Neuronal stem cell (in vitro differentiated cells): Measurements from ENCODE around the gene ASIP.

ENCODE experiments used
- DNase-seq: peaks from one replicate; pipeline ENCODE4 v3.0.0-alpha.2; 2013; ENCODE audit warnings: low spot score
- H2AFZ ChIP-seq: one replicate; pipeline ENCODE4 v1.6.1; 2013; ENCODE audit warnings: mild to moderate bottlenecking, low read length, inconsistent platforms
- H2AK5ac ChIP-seq: 2 replicates; pipeline ENCODE4 v1.6.1; 2013; ENCODE audit warnings: low read depth, mild to moderate bottlenecking, inconsistent platforms, low read length, moderate library complexity, mixed read lengths
- H2BK120ac ChIP-seq: 2 replicates; pipeline ENCODE4 v1.6.1; 2013; ENCODE audit warnings: low read depth, mild to moderate bottlenecking, inconsistent platforms, low read length, moderate library complexity, mixed read lengths
- H2BK12ac ChIP-seq: one replicate; pipeline ENCODE4 v1.6.1; 2013; ENCODE audit warnings: low read length, inconsistent platforms
- H2BK15ac ChIP-seq: 2 replicates; pipeline ENCODE4 v1.6.1; 2013; ENCODE audit warnings: mild to moderate bottlenecking, low read length, inconsistent platforms, mixed read lengths
- H2BK5ac ChIP-seq: one replicate; pipeline ENCODE4 v1.6.1; 2013; ENCODE audit warnings: inconsistent platforms, mild to moderate bottlenecking, low read length, moderate library complexity
- H3K14ac ChIP-seq: one replicate; pipeline ENCODE4 v1.6.1; 2013; ENCODE audit warnings: low read length, inconsistent platforms
- H3K18ac ChIP-seq: 2 replicates; pipeline ENCODE4 v1.6.1; 2013; ENCODE audit warnings: low read length, inconsistent platforms
- H3K23ac ChIP-seq: 2 replicates; pipeline ENCODE4 v1.6.1; 2013; ENCODE audit warnings: low read depth, mild to moderate bottlenecking, mixed read lengths, low read length, inconsistent platforms; ENCODE audit not compliant: poor library complexity
- H3K27ac ChIP-seq: replicated peaks from 3 replicates; pipeline ENCODE4 v1.5.1; 2013; ENCODE audit warnings: low read length, inconsistent platforms
- H3K27me3 ChIP-seq, 3 experiments: 2 replicates each; pipeline ENCODE4 v1.6.1; 2013; ENCODE audit warnings: low read length in 3 of 3, mild to moderate bottlenecking in 2 of 3, inconsistent platforms in 1 of 3, low read depth in 1 of 3, mixed read lengths in 1 of 3, moderate library complexity in 1 of 3; ENCODE audit not compliant: control insufficient read depth in 3 of 3, insufficient read depth in 3 of 3
- H3K36me3 ChIP-seq, 2 donors: replicated peaks in 1 of 2; 2 replicates each; pipeline ENCODE4 v1.6.1; 2013; ENCODE audit warnings: low read length in 2 of 2; ENCODE audit not compliant: control insufficient read depth in 2 of 2, insufficient read depth in 2 of 2
- H3K4ac ChIP-seq: 2 replicates; pipeline ENCODE4 v1.6.1; 2013; ENCODE audit warnings: inconsistent platforms, mild to moderate bottlenecking, low read length, moderate library complexity
- H3K4me1 ChIP-seq, 2 donors: 1 replicate in 1 of 2; 2 replicates in 1 of 2; pipeline ENCODE4 v1.6.1; 2013; ENCODE audit warnings: low read length in 2 of 2, low read depth in 1 of 2; ENCODE audit not compliant: control insufficient read depth in 2 of 2, insufficient read depth in 1 of 2
- H3K4me2 ChIP-seq: one replicate; pipeline ENCODE4 v1.6.1; 2013; ENCODE audit warnings: mild to moderate bottlenecking, low read length, inconsistent platforms; ENCODE audit not compliant: insufficient read depth, poor library complexity, severe bottlenecking
- H3K4me3 ChIP-seq, 2 donors: 2 replicates each; pipeline ENCODE4 v1.5.1; 2013; ENCODE audit warnings: low read length in 2 of 2, mild to moderate bottlenecking in 2 of 2, inconsistent platforms in 1 of 2, moderate library complexity in 1 of 2
- H3K79me1 ChIP-seq: one replicate; pipeline ENCODE4 v1.6.1; 2013; ENCODE audit warnings: low read depth, mild to moderate bottlenecking, inconsistent platforms, low read length, moderate library complexity
- H3K9ac ChIP-seq: one replicate; pipeline ENCODE4 v1.6.1; 2013; ENCODE audit warnings: mild to moderate bottlenecking, low read depth, low read length, inconsistent platforms; ENCODE audit not compliant: poor library complexity
- H3K9me3 ChIP-seq, 2 donors: replicated peaks in 1 of 2; 2 replicates each; pipeline versions ENCODE3 to v1.6.1; 2013; ENCODE audit warnings: low read length in 2 of 2, mild to moderate bottlenecking in 2 of 2, inconsistent platforms in 1 of 2, low read depth in 1 of 2, mixed read lengths in 1 of 2, moderate library complexity in 1 of 2; ENCODE audit not compliant: control insufficient read depth in 2 of 2, insufficient read depth in 1 of 2
- H4K8ac ChIP-seq: one replicate; pipeline ENCODE4 v1.6.1; 2013; ENCODE audit warnings: low read depth, mild to moderate bottlenecking, inconsistent platforms, low read length, moderate library complexity
- H4K91ac ChIP-seq: one replicate; pipeline ENCODE4 v1.6.1; 2013; ENCODE audit warnings: low read length, low read depth, mild to moderate bottlenecking, inconsistent platforms; ENCODE audit not compliant: poor library complexity
- WGBS, 2 donors: extraction: QIAGEN DNeasy Blood & Tissue Kit; methylation state at CpG; one replicate each; pipeline ENCODE4 v1.1.7; 2013; ENCODE audit warnings: missing lambda C conversion rate in 2 of 2, mixed read lengths in 1 of 2; ENCODE audit not compliant: insufficient read length in 2 of 2, insufficient replicate concordance in 1 of 2; ENCODE audit errors: extremely low coverage in 2 of 2; 5-methylcytosine and 5-hydroxymethylcytosine counted together

The ASIP gene

GRCh38 chr20:34232494-34233087, 8.6 kb upstream of the ASIP start:
- no peak overlapping the region for H3K9ac ChIP-seq
- no peaks in the 10 kb centered on the region for H3K36me3 ChIP-seq
- H3K18ac ChIP-seq, result no peak overlapping the region
- no peak overlapping the region for H2BK12ac ChIP-seq
- no peak overlapping the region for H3K4ac ChIP-seq
- H4K91ac ChIP-seq, result no peak overlapping the region
- no peak overlapping the region for H2BK120ac ChIP-seq
- no peak overlapping the region for H3K23ac ChIP-seq
- H3K14ac ChIP-seq, result no peak overlapping the region
- DNase-seq, result no peak
- no peak overlapping the region for H4K8ac ChIP-seq
- no peak overlapping the region for H2BK5ac ChIP-seq
- H3K27me3 ChIP-seq, result no peaks in the 10 kb centered on the region
- H3K27ac ChIP-seq, result no peak overlapping the region
- no peak overlapping the region for H2AFZ ChIP-seq
- no peaks in the 10 kb centered on the region for H3K4me1 ChIP-seq
- no peaks in the 10 kb centered on the region for H3K79me1 ChIP-seq
- H3K4me3 ChIP-seq, result no peak overlapping the region
- peaks cover 0 to 2% of the 10 kb centered on the region in 2 donors for H3K9me3 ChIP-seq
- H3K4me2 ChIP-seq, result no peak overlapping the region
- no peak overlapping the region for H2AK5ac ChIP-seq
- no peak overlapping the region for H2BK15ac ChIP-seq
- WGBS, 2 donors, result no CpG with 5 or more reads among the region's 3 CpGs

- no peak overlapping the region for H2BK120ac ChIP-seq
- no peaks in the 10 kb centered on the region for H3K36me3 ChIP-seq
Observed at GRCh38 chr20:34233687-34234086, 7.5 kb upstream of the ASIP start.

DNA sequence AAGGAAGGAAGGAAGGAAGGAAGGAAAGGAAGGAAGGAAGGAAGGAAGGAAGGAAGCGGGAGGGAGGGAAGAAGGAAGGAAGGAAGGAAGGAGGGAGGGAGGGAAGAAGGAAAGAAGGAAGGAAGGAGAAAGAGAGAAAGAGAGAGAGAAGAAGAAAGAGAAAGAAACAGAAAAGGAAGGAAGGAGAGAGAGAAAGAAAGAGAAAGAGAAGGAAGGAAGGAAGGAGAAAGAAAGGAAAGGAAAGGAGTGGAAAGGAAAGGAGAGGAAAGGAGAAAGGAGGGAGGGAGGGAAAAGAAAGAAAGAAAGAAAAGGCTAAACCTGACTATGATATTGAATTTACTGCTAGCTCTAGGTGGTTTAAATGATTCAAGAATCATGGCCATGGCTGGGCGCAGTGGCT, 5.3 kb upstream of the ASIP start:
- Histone ChIP-seq H3K4ac (no peak overlapping the region), H3K36me3 (no peaks in the 10 kb centered on the region)
- no CpG with 5 or more reads among the region's 2 CpGs for WGBS, 2 donors

More at GRCh38 chr20:34233687-34234086, 7.5 kb upstream of the ASIP start:
- Histone ChIP-seq H2BK15ac (no peak overlapping the region), H3K79me1 (no peaks in the 10 kb centered on the region), H3K23ac (no peak overlapping the region), H3K4me3 (no peak overlapping the region), H3K4ac (no peak overlapping the region), H4K91ac (no peak overlapping the region), H2AFZ (no peak overlapping the region), H4K8ac (no peak overlapping the region), H3K27me3 (no peaks in the 10 kb centered on the region), H2BK12ac (no peak overlapping the region), H3K4me1 (no peaks in the 10 kb centered on the region), H3K14ac (no peak overlapping the region), H3K9ac (no peak overlapping the region), H3K27ac (no peak overlapping the region), H2AK5ac (no peak overlapping the region), H3K4me2 (no peak overlapping the region), H3K9me3 (peaks cover 0 to 2% of the 10 kb centered on the region in 2 donors), H2BK5ac (no peak overlapping the region), H3K18ac (no peak overlapping the region)
- no peak for DNase-seq

DNA sequence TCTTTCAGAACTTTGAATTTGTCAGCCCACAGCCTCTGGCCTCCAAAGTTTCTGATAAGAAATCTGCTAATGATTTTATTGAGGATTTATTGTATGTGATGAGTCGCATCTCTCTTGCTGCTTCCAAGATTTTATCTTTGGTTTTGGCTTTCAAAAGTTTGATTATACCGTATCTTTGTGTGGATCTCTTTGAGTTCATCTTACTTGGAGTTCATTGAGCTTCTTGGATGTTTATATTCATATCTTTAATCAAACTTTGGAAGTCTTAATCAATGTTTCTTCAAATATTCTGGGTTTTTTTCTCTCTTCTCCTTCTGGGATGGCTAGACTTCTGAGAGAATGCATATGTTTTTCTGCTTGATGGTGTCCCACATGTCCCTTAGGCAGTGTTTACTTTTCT, 3.3 kb upstream of the ASIP start:
- Histone ChIP-seq H4K8ac (no peak overlapping the region), H2BK15ac (no peak overlapping the region), H3K9me3 (no peaks in the 10 kb centered on the region), H3K36me3 (no peaks in the 10 kb centered on the region), H2BK12ac (no peak overlapping the region), H3K4me1 (no peaks in the 10 kb centered on the region), H3K18ac (no peak overlapping the region), H3K4me3 (no peak overlapping the region), H2BK5ac (no peak overlapping the region), H4K91ac (no peak overlapping the region), H3K9ac (no peak overlapping the region), H2BK120ac (no peak overlapping the region), H3K79me1 (no peaks in the 10 kb centered on the region), H3K4me2 (no peak overlapping the region), H3K27ac (no peak overlapping the region), H2AK5ac (no peak overlapping the region), H3K4ac (no peak overlapping the region), H3K27me3 (no peaks in the 10 kb centered on the region), H2AFZ (no peak overlapping the region), H3K23ac (no peak overlapping the region), H3K14ac (no peak overlapping the region)
- DNase-seq, result no peak
- WGBS, 2 donors, result no CpG with 5 or more reads among the region's 2 CpGs

More for the DNA sequence above, 5.3 kb upstream of the ASIP start:
- no peak overlapping the region for H2BK5ac ChIP-seq
- no peaks in the 10 kb centered on the region for H3K27me3 ChIP-seq
- H4K8ac ChIP-seq, result no peak overlapping the region
- no peak overlapping the region for H3K4me3 ChIP-seq
- no peak overlapping the region for H3K14ac ChIP-seq
- no peak overlapping the region for H2BK12ac ChIP-seq
- no peaks in the 10 kb centered on the region for H3K79me1 ChIP-seq
- no peak overlapping the region for H2AFZ ChIP-seq
- no peak overlapping the region for H3K23ac ChIP-seq
- no peak overlapping the region for H3K4me2 ChIP-seq
- H2AK5ac ChIP-seq, result no peak overlapping the region
- no peaks in the 10 kb centered on the region for H3K4me1 ChIP-seq
- no peak overlapping the region for H3K27ac ChIP-seq
- H3K9me3 ChIP-seq, result peaks cover 0 to 2% of the 10 kb centered on the region in 2 donors
- DNase-seq, result no peak
- no peak overlapping the region for H4K91ac ChIP-seq
- no peak overlapping the region for H2BK120ac ChIP-seq
- no peak overlapping the region for H3K18ac ChIP-seq
- H3K9ac ChIP-seq, result no peak overlapping the region
- H2BK15ac ChIP-seq, result no peak overlapping the region
